IMR-90 (cell line): ENCODE results near the gene DPEP1. TPM values are rescaled to one million over a fixed set of nuclear protein-coding genes. Genes with fewer than 3 reads are reported as not detected.

Experiments used
- ATAC-seq: fragments of 200-7000 bp; cut with Tn5 transposase; 2 replicates; pipeline ENCODE4 v1.9.1; 2020; ENCODE audit warnings: low read depth, mild to moderate bottlenecking, moderate library complexity
- BruUV-seq: library from RNA; stranded (reverse); fragments of 400-500 nt; replicated peaks from 2 replicates; lab custom pipeline; 2021; lab: Mats Ljungman, UMichigan
- CTCF ChIA-PET: fragments of 300-600 bp; formaldehyde crosslinking; extraction: SDS; loops from one replicate; lab custom pipeline; 2021; ENCODE audit warnings: antibody characterized with exemption; lab: Yijun Ruan, JAX
- POLR2A ChIA-PET: fragments of 300-600 bp; sonication (Branson Sonifier 250); formaldehyde crosslinking; loops from one replicate; lab custom pipeline; 2022; ENCODE audit warnings: antibody characterized with exemption; ENCODE audit not compliant: unreplicated experiment; lab: Charles Lee
- DNase-seq: peaks from one replicate; pipeline ENCODE4 v3.0.0; 2013
- H2AFZ ChIP-seq: replicated peaks from 2 replicates; pipeline ENCODE3; 2013; ENCODE audit warnings: low read length, mild to moderate bottlenecking; ENCODE audit not compliant: poor library complexity
- H2AK5ac ChIP-seq: 2 replicates; pipeline ENCODE4 v1.6.1; 2013; ENCODE audit warnings: low read depth, low read length, inconsistent platforms
- H2AK9ac ChIP-seq: replicated peaks from 2 replicates; pipeline ENCODE3; 2013; ENCODE audit warnings: mild to moderate bottlenecking, low read depth, low read length, moderate library complexity; ENCODE audit not compliant: poor library complexity
- H2BK120ac ChIP-seq: 2 replicates; pipeline ENCODE4 v1.6.1; 2013; ENCODE audit warnings: low read depth, low read length, inconsistent platforms
- H2BK15ac ChIP-seq: 3 replicates; pipeline ENCODE4 v1.6.1; 2013; ENCODE audit warnings: low read depth, low read length, inconsistent platforms
- H2BK20ac ChIP-seq: 2 replicates; pipeline ENCODE4 v1.6.1; 2013; ENCODE audit warnings: low read depth, mild to moderate bottlenecking, inconsistent platforms, low read length, moderate library complexity
- H2BK5ac ChIP-seq: 2 replicates; pipeline ENCODE4 v1.6.1; 2013; ENCODE audit warnings: mild to moderate bottlenecking, low read depth, low read length, inconsistent platforms; ENCODE audit not compliant: poor library complexity, severe bottlenecking
- H3K14ac ChIP-seq: replicated peaks from 2 replicates; pipeline ENCODE4 v1.6.1; 2013; ENCODE audit warnings: low read depth, low read length, inconsistent platforms
- H3K18ac ChIP-seq: 2 replicates; pipeline ENCODE4 v1.6.1; 2013; ENCODE audit warnings: low read depth, low read length, control low read depth
- H3K23ac ChIP-seq: 2 replicates; pipeline ENCODE4 v1.6.1; 2013; ENCODE audit warnings: low read depth, low read length, inconsistent platforms
- H3K27ac ChIP-seq: 2 replicates; pipeline ENCODE4 v1.5.1; 2013; ENCODE audit warnings: mild to moderate bottlenecking, control low read depth, low read length; ENCODE audit not compliant: insufficient read depth
- H3K27me3 ChIP-seq: 2 replicates; pipeline ENCODE4 v1.6.1; 2013; ENCODE audit warnings: low read length; ENCODE audit not compliant: control insufficient read depth, insufficient read depth
- H3K36me3 ChIP-seq: 2 replicates; pipeline ENCODE4 v1.6.1; 2013; ENCODE audit warnings: low read length, mixed read lengths; ENCODE audit not compliant: control insufficient read depth, insufficient read depth
- H3K4ac ChIP-seq: 2 replicates; pipeline ENCODE4 v1.6.1; 2013; ENCODE audit warnings: low read depth, low read length, inconsistent platforms
- H3K4me1 ChIP-seq: 2 replicates; pipeline ENCODE4 v1.6.1; 2013; ENCODE audit warnings: low read length, mixed read lengths; ENCODE audit not compliant: control insufficient read depth, insufficient read depth
- H3K4me2 ChIP-seq: 2 replicates; pipeline ENCODE4 v1.6.1; 2013; ENCODE audit warnings: low read depth, mild to moderate bottlenecking, control low read depth, low read length, moderate library complexity
- H3K4me3 ChIP-seq: 2 replicates; pipeline ENCODE4 v1.5.1; 2013; ENCODE audit warnings: low read depth, mild to moderate bottlenecking, control low read depth, low read length, moderate library complexity; ENCODE audit not compliant: insufficient read depth
- H3K56ac ChIP-seq: 2 replicates; pipeline ENCODE4 v1.6.1; 2013; ENCODE audit warnings: low read length, inconsistent platforms; ENCODE audit not compliant: insufficient read depth; ENCODE audit errors: extremely low read depth
- H3K79me1 ChIP-seq, 2 experiments: 2 replicates each; pipeline ENCODE4 v1.6.1; 2013; ENCODE audit warnings: low read length in 2 of 2, inconsistent platforms in 1 of 2, low read depth in 1 of 2
- H3K9ac ChIP-seq: 2 replicates; pipeline ENCODE4 v1.6.1; 2013; ENCODE audit warnings: low read depth, low read length, control low read depth
- H3K9me1 ChIP-seq: 2 replicates; pipeline ENCODE4 v1.6.1; 2013; ENCODE audit warnings: low read length, inconsistent platforms; ENCODE audit not compliant: insufficient read depth
- H3K9me3 ChIP-seq: 2 replicates; pipeline ENCODE4 v1.6.1; 2013; ENCODE audit warnings: low read length; ENCODE audit not compliant: control insufficient read depth, insufficient read depth
- H4K20me1 ChIP-seq: 2 replicates; pipeline ENCODE4 v1.6.1; 2013; ENCODE audit warnings: low read length, inconsistent platforms; ENCODE audit not compliant: insufficient read depth
- H4K5ac ChIP-seq: 2 replicates; pipeline ENCODE4 v1.6.1; 2013; ENCODE audit warnings: mild to moderate bottlenecking, low read depth, low read length, control low read depth
- H4K8ac ChIP-seq, 2 experiments: 2 replicates each; pipeline ENCODE4 v1.6.1; 2013; ENCODE audit warnings: low read depth in 2 of 2, low read length in 2 of 2, control low read depth in 1 of 2, inconsistent platforms in 1 of 2
- H4K91ac ChIP-seq: 2 replicates; pipeline ENCODE4 v1.6.1; 2013; ENCODE audit warnings: low read depth, low read length, inconsistent platforms; ENCODE audit not compliant: insufficient read depth
- CHD1 ChIP-seq: IDR thresholded peaks from 2 replicates; pipeline ENCODE4 v1.6.1; 2012; ENCODE audit warnings: low read depth, low read length, improper control_type of control experiment
- CTCF ChIP-seq: conservative IDR thresholded peaks from 2 replicates; pipeline ENCODE4 v1.5.1; 2012; ENCODE audit warnings: mild to moderate bottlenecking, low read depth, low read length, improper control_type of control experiment
- FOS ChIP-seq: fragments of 150-350 bp; IDR thresholded peaks from 2 replicates; pipeline ENCODE4 v1.6.1; 2016; ENCODE audit warnings: low read depth, low read length
- MAZ ChIP-seq: IDR thresholded peaks from 2 replicates; pipeline ENCODE4 v1.6.1; 2012; ENCODE audit warnings: low read depth, mild to moderate bottlenecking, low read length, improper control_type of control experiment, moderate library complexity, borderline replicate concordance
- NFE2L2 ChIP-seq: fragments of 150-350 bp; IDR thresholded peaks from 2 replicates; pipeline ENCODE4 v1.6.1; 2016; ENCODE audit warnings: low read depth, mild to moderate bottlenecking, low read length
- RAD21 ChIP-seq: IDR thresholded peaks from 2 replicates; pipeline ENCODE4 v1.6.1; 2012; ENCODE audit warnings: low read length, improper control_type of control experiment
- RCOR1 ChIP-seq: IDR thresholded peaks from 2 replicates; pipeline ENCODE4 v1.6.1; 2012; ENCODE audit warnings: mild to moderate bottlenecking, low read length, improper control_type of control experiment; ENCODE audit not compliant: insufficient replicate concordance
- WGBS, 2 experiments: methylation state at CpG; one replicate each; pipeline versions ENCODE4 v1.1.5 to v1.1.7; 2013; ENCODE audit warnings: missing lambda C conversion rate in 2 of 2; ENCODE audit not compliant: insufficient read length in 1 of 2; ENCODE audit errors: extremely low coverage in 2 of 2; 5-methylcytosine and 5-hydroxymethylcytosine counted together
- dilution Hi-C: fragments of 300-500 bp; cut with HindIII; formaldehyde crosslinking; loops from one replicate; pipeline ENCODE4 v1.14.3; 2018; ENCODE audit warnings: low sequenced_read_pairs; ENCODE audit not compliant: unreplicated experiment
- in situ Hi-C: fragments of 300-500 bp; cut with MboI; formaldehyde crosslinking; loops from 3 replicates; pipeline ENCODE4 v1.14.3; 2019; ENCODE audit warnings: low sequenced_read_pairs, inconsistent platforms, mixed read lengths
- intact Hi-C: fragments of 100-400 bp; cut with micrococcal nuclease; formaldehyde crosslinking; loops from 2 replicates; pipeline ENCODE4 v1.10.0; 2022
- polyA plus RNA-seq, 3 experiments: library from polyadenylated mRNA; depleted of rRNA; stranded (reverse); fragments of >200 nt; gene quantifications; 2 replicates each; pipeline ENCODE4 v1.2.3, GENCODE V29; 2012; ENCODE audit warnings: low replicate concordance in 1 of 3
- total RNA-seq: library from RNA; depleted of rRNA; stranded (reverse); fragments of >200 nt; gene quantifications from 2 replicates; pipeline ENCODE4 v1.2.3, GENCODE V29; 2012

Gene DPEP1
- total and polyA plus RNA-seq, 2 of the 4 experiments (the other 2 are of a cell fraction) = not detected

- Histone ChIP-seq H3K79me1 (peaks cover 17 to 45% of the 10 kb centered on the region in 2 experiments), H4K91ac (no peak overlapping the region), H3K9me1 (peaks cover 12% of the 10 kb centered on the region; the same call in 1 of the 2 replicates), H3K23ac (no peak overlapping the region), H3K27me3 (no peaks in the 10 kb centered on the region), H3K4me2 (no peak overlapping the region), H2BK20ac (no peak overlapping the region), H3K18ac (no peak overlapping the region), H3K36me3 (peaks cover 42% of the 10 kb centered on the region), H3K9ac (no peak overlapping the region), H3K4me3 (no peak overlapping the region), H2BK5ac (no peak overlapping the region), H3K4ac (no peak overlapping the region), H2AFZ (no peak overlapping the region), H2BK15ac (no peak overlapping the region), H3K27ac (no peak overlapping the region), H2AK9ac (no peak overlapping the region), H2BK120ac (no peak overlapping the region), H3K9me3 (no peaks in the 10 kb centered on the region), H3K4me1 (peaks cover 3% of the 10 kb centered on the region; the same call in 1 of the 2 replicates), H3K14ac (no peak overlapping the region), H4K20me1 (peaks cover 45% of the 10 kb centered on the region), H4K8ac (no peak overlapping the region), H2AK5ac (no peak overlapping the region), H4K5ac (no peak overlapping the region), H3K56ac (no peak overlapping the region)
- POLR2A ChIA-PET = no interaction called here
- DNase-seq (no peak), ATAC-seq (no peak)
- intact Hi-C loops (no loop called here), in situ Hi-C loops (no loop called here), dilution Hi-C loops (no loop called here)
- no TSS peak for BruUV-seq
- TF ChIP-seq NFE2L2 = no peak
- no peak for TF ChIP-seq FOS
- TF ChIP-seq MAZ = no peak
- TF ChIP-seq RAD21 = no peak
- no peak for TF ChIP-seq RCOR1
- no peak for TF ChIP-seq CHD1
- TF ChIP-seq CTCF = no peak
- CTCF ChIA-PET = no interaction called here
- 95% methylated on average over 7 of the region's 15 CpGs; no CpG with 5 or more reads in 1 of the 2 experiments for WGBS, 2 experiments
Observed at GRCh38 chr16:89651584-89651983, 38.1 kb downstream of the DPEP1 start.
